ENCODE measurements around the gene CNOT9.

Gene CNOT9

DNA sequence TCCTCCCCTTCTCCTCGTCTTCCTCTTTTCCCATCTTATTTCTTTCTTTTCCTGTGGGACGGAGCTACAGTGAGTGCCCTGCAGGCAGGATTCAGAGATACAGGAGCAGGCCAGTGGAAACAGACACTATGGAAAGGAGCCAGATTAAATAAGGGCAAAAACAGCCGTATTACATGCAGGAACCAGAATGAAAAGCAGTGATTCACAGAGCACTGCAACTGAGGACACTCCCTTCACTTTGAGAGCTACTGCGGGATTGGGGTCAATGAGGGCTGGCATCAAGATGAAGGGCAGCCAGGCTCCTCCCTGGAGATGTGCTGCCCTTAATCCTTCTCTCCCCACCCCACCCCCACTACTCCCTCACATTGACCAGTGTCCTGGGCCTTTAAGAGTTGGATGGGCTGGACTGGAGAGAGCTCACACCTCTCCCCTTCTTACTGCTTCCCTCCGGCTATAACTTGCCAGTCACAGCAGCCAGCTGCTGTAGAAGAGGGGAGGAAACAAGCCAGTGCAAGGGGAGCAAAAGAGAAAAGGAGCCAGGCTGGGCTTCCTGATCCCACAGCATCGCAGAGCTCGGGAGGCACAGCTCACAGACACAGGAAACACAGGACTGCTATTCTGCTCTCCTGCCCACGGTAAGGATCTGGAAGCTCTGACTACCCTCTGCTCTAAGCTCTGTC lies 38.9 kb downstream of the CNOT9 start, which contains the start of gene PLCD4:
PLCD4 (plus strand) TSS at position 464 of the 680 bp plus-strand sequence. CDS start 7,841 bp downstream, outside the sequence.
- no peak for DNase-seq (ENCODE audit: low read depth)
- TF ChIP-seq, protein P1, sequence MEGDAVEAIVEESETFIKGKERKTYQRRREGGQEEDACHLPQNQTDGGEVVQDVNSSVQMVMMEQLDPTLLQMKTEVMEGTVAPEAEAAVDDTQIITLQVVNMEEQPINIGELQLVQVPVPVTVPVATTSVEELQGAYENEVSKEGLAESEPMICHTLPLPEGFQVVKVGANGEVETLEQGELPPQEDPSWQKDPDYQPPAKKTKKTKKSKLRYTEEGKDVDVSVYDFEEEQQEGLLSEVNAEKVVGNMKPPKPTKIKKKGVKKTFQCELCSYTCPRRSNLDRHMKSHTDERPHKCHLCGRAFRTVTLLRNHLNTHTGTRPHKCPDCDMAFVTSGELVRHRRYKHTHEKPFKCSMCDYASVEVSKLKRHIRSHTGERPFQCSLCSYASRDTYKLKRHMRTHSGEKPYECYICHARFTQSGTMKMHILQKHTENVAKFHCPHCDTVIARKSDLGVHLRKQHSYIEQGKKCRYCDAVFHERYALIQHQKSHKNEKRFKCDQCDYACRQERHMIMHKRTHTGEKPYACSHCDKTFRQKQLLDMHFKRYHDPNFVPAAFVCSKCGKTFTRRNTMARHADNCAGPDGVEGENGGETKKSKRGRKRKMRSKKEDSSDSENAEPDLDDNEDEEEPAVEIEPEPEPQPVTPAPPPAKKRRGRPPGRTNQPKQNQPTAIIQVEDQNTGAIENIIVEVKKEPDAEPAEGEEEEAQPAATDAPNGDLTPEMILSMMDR (IDR thresholded peaks at IDR 0.05; ENCODE audit: control insufficient read depth, extremely low read depth, insufficient read depth), result no peak
- no peak within 1 kb of the TSS for H3K4me3 ChIP-seq (ENCODE audit: low read depth, low read length)

DNA sequence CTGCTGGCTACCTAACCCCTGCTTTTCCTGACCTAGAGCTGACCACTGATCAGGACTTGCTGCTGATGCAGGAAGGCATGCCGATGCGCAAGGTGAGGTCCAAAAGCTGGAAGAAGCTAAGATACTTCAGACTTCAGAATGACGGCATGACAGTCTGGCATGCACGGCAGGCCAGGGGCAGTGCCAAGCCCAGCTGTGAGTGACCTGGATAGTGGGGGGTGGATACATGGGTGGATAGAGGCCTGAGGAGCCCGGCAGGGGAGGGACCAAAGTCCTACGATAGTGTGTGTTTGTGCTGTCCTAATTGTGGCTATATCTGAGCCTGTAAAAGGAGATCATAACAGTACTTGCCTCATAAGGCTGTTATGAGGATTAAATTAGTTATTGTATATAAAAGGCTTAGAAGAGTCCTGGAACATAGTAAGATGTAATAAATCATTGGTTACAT lies 47.3 kb downstream of the CNOT9 start:
- no peak overlapping the region for H3K4me3 ChIP-seq (ENCODE audit: low read depth, low read length)
- TF ChIP-seq, protein P1 (IDR thresholded peaks at IDR 0.05; ENCODE audit: control insufficient read depth, extremely low read depth, insufficient read depth), result no peak
- DNase-seq (ENCODE audit: low read depth), result no peak

DNA sequence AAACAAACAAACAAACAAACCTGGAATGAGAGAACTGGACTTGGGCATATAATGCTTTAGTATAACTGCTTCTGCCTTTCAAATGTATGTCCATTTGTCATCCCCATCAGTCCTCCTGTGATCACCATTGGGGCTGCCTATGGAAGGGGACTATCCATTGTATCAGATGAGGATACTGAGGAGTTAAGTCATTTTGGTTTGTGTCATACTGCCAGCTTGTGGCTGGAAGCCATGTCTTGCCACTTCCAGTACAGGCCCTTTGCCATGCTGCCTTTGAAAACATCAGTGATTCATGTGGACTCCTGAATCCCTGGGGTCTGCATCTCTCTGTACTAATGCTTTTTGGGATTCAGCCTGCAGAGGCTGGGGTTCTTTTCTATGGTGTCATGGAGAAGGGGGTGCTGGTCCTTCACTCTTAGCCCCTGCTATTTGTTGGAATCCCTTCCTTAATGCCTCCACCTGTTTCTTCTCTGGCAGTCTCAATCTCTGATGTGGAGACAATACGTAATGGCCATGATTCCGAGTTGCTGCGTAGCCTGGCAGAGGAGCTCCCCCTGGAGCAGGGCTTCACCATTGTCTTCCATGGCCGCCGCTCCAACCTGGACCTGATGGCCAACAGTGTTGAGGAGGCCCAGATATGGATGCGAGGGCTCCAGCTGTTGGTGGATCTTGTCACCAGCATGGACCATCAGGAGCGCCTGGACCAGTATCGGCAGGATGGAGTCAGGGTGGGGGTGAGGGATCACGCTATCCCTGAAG lies 49.6 kb downstream of the CNOT9 start:
- no peak overlapping the region for H3K4me3 ChIP-seq (ENCODE audit: low read depth, low read length)
- TF ChIP-seq, protein P1 (IDR thresholded peaks at IDR 0.05; ENCODE audit: control insufficient read depth, extremely low read depth, insufficient read depth), result no peak
- DNase-seq (ENCODE audit: low read depth), result no peak

DNA sequence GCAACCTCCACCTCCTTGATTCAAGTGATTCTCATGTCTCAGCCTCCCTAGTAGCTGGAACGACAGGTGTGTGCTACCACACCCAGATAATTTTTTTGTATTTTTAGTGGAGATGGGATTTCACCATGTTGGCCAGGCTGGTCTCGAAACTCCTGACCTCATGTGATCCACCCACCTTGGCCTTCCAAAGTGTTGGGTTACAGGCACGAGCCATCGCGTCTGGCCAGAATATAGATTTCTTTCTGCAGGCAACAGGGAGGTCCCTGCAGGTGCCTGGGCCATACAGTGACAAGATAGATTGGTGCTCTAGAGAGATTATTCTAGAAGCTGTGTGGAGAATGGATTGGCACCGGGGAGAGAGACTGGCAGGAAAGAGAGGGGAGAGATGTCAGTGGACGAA lies 52.4 kb downstream of the CNOT9 start:
- TF ChIP-seq, protein P1 (IDR thresholded peaks at IDR 0.05; ENCODE audit: control insufficient read depth, extremely low read depth, insufficient read depth), result no peak
- no peak for DNase-seq (ENCODE audit: low read depth)
- H3K4me3 ChIP-seq (ENCODE audit: low read depth, low read length), result no peak overlapping the region

DNA sequence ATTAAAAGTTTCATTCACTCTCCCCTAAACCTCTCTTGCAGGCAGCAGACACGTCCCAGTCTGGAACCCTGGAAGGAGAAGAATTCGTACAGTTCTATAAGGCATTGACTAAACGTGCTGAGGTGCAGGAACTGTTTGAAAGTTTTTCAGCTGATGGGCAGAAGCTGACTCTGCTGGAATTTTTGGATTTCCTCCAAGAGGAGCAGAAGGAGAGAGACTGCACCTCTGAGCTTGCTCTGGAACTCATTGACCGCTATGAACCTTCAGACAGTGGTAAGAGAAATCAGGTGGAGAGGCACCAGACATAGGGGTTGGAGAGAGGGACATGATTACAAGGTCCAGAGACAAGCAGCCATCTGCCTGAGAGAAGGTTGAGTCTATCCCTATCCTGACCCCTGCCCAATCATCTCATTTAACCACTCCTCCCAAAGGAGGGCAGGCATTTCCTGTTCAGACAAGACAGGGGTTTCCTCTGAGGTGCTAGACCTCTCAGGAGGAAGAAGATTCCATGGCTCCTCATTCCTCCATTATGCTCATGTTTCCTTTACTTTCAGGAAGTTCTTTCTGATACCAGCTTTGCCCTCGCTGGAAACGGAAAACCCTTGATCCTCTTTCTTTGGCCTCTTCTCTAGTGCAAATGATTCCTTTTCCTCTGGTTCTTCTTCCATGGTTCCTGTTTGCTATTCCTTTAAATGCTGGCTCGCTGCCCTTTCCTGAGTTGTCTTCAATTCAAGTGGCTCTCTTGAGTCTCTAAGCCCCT lies 54.1 kb downstream of the CNOT9 start:
- TF ChIP-seq, protein P1 (IDR thresholded peaks at IDR 0.05; ENCODE audit: control insufficient read depth, extremely low read depth, insufficient read depth), result no peak
- no peak overlapping the region for H3K4me3 ChIP-seq (ENCODE audit: low read depth, low read length)
- no peak for DNase-seq (ENCODE audit: low read depth)

DNA sequence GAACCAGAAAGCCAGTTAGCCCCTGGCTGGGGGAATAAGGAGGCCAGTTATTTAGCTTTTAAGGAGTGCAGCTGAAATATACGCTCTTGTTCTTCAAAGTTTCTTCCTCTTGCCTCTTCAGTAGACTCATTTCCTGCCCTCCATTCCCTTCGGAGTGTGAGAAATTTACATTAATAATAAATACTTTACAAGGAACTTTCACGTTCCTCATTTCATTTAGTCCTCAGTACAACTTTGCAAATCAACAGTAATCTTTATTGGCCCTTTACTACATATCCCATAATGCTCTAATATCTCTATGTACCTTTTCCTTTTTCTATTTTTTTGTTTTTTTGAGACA lies 54.7 kb downstream of the CNOT9 start:
- H3K4me3 ChIP-seq (ENCODE audit: low read depth, low read length), result no peak overlapping the region
- TF ChIP-seq, protein P1 (IDR thresholded peaks at IDR 0.05; ENCODE audit: control insufficient read depth, extremely low read depth, insufficient read depth), result no peak
- DNase-seq (ENCODE audit: low read depth), result no peak
